ENCODE results near the gene PPM1B.

- TF ChIP-seq, protein P1, sequence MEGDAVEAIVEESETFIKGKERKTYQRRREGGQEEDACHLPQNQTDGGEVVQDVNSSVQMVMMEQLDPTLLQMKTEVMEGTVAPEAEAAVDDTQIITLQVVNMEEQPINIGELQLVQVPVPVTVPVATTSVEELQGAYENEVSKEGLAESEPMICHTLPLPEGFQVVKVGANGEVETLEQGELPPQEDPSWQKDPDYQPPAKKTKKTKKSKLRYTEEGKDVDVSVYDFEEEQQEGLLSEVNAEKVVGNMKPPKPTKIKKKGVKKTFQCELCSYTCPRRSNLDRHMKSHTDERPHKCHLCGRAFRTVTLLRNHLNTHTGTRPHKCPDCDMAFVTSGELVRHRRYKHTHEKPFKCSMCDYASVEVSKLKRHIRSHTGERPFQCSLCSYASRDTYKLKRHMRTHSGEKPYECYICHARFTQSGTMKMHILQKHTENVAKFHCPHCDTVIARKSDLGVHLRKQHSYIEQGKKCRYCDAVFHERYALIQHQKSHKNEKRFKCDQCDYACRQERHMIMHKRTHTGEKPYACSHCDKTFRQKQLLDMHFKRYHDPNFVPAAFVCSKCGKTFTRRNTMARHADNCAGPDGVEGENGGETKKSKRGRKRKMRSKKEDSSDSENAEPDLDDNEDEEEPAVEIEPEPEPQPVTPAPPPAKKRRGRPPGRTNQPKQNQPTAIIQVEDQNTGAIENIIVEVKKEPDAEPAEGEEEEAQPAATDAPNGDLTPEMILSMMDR (IDR thresholded peaks at IDR 0.05), result no peak
- no peak for TF ChIP-seq POLR2A (IDR thresholded peaks at IDR 0.05)
Observed at GRCh38 chr2:44212302-44212701, 43.6 kb downstream of the PPM1B start.
